HTERT RPE-1 (cell line): ENCODE results near the gene PTPN22.

ENCODE experiments used
- in situ Hi-C: fragments of 300-500 bp; cut with MboI; formaldehyde crosslinking; loops from 4 replicates; pipeline ENCODE4 v1.14.3; 2020; ENCODE audit warnings: low sequenced_read_pairs

PTPN22 gene

GRCh38 chr1:113804421-113805255 lies 66.9 kb downstream of the PTPN22 start:
- in situ Hi-C loops = no loop called here

- in situ Hi-C loops = no loop called here
These were observed 69.0 kb downstream of the PTPN22 start for GRCh38 chr1:113802367-113803007.

- in situ Hi-C loops = no loop called here
These were observed 71.0 kb downstream of the PTPN22 start for GRCh38 chr1:113800487-113800886.

- in situ Hi-C loops = no loop called here
These were observed 74.0 kb downstream of the PTPN22 start for GRCh38 chr1:113797472-113797871.

GRCh38 chr1:113793878-113794834 lies 77.4 kb downstream of the PTPN22 start:
- in situ Hi-C loops = no loop called here

- in situ Hi-C loops = no loop called here
These were observed 78.5 kb downstream of the PTPN22 start for GRCh38 chr1:113792986-113793385.

- in situ Hi-C loops = no loop called here
These were observed 79.0 kb downstream of the PTPN22 start for GRCh38 chr1:113792471-113792870.

- in situ Hi-C loops = no loop called here
These were observed 82.7 kb downstream of the PTPN22 start for GRCh38 chr1:113788802-113789201.

- in situ Hi-C loops = no loop called here
These were observed 83.8 kb downstream of the PTPN22 start for GRCh38 chr1:113787663-113788062.

GRCh38 chr1:113786069-113786468 lies 85.4 kb downstream of the PTPN22 start:
- in situ Hi-C loops = no loop called here

GRCh38 chr1:113784104-113784779 lies 87.3 kb downstream of the PTPN22 start:
- in situ Hi-C loops = no loop called here

- in situ Hi-C loops = no loop called here
These were observed 88.0 kb downstream of the PTPN22 start for GRCh38 chr1:113783254-113784103.

GRCh38 chr1:113782406-113782805 lies 89.1 kb downstream of the PTPN22 start:
- in situ Hi-C loops = no loop called here

GRCh38 chr1:113780374-113781146 lies 91.0 kb downstream of the PTPN22 start:
- in situ Hi-C loops = no loop called here

- in situ Hi-C loops = no loop called here
These were observed 92.0 kb downstream of the PTPN22 start for GRCh38 chr1:113779542-113779941.

GRCh38 chr1:113777561-113777960 lies 94.0 kb downstream of the PTPN22 start:
- in situ Hi-C loops = no loop called here

GRCh38 chr1:113770031-113770430 lies 101.5 kb downstream of the PTPN22 start:
- in situ Hi-C loops = no loop called here

GRCh38 chr1:113769601-113769970 lies 101.9 kb downstream of the PTPN22 start:
- in situ Hi-C loops = no loop called here
